LNCaP clone FGC (cell line): Measurements from ENCODE around the gene PIP4K2C.
"Not testable (repeated sequence)": the region's sequence is repeated elsewhere in the genome, so short reads cannot be mapped to it uniquely, and the experiment has no call there.

Experiments
- DNase-seq: peaks from one replicate; pipeline ENCODE4 v3.0.0-alpha.2; 2011; ENCODE audit warnings: low read depth
- H3K4me3 ChIP-seq: 2 replicates; pipeline ENCODE4 v1.5.1; 2011; ENCODE audit warnings: mild to moderate bottlenecking, low read depth, low read length, control low read depth
- TF ChIP-seq, protein P1 (sequence below): IDR thresholded peaks from 2 replicates; pipeline ENCODE4 v1.5.1; 2012; ENCODE audit warnings: mild to moderate bottlenecking; ENCODE audit not compliant: control insufficient read depth, insufficient read depth; ENCODE audit errors: extremely low read depth

The PIP4K2C gene

DNA sequence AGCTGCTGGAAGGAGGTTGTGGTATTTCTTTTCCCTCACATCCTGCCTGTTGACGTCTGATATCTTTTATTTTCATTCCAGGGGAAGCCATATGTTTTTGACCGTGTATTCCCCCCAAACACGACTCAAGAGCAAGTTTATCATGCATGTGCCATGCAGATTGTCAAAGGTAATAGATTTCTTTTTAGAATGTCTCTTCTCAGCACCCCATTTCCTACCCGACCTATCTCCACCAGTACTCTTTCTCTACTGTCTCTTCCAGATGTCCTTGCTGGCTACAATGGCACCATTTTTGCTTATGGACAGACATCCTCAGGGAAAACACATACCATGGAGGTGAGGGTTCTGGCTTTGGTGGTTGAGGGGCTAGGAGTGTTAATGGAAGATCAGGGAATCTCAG, 27.6 kb upstream of the PIP4K2C start:
- TF ChIP-seq, protein P1, sequence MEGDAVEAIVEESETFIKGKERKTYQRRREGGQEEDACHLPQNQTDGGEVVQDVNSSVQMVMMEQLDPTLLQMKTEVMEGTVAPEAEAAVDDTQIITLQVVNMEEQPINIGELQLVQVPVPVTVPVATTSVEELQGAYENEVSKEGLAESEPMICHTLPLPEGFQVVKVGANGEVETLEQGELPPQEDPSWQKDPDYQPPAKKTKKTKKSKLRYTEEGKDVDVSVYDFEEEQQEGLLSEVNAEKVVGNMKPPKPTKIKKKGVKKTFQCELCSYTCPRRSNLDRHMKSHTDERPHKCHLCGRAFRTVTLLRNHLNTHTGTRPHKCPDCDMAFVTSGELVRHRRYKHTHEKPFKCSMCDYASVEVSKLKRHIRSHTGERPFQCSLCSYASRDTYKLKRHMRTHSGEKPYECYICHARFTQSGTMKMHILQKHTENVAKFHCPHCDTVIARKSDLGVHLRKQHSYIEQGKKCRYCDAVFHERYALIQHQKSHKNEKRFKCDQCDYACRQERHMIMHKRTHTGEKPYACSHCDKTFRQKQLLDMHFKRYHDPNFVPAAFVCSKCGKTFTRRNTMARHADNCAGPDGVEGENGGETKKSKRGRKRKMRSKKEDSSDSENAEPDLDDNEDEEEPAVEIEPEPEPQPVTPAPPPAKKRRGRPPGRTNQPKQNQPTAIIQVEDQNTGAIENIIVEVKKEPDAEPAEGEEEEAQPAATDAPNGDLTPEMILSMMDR: no peak

DNA sequence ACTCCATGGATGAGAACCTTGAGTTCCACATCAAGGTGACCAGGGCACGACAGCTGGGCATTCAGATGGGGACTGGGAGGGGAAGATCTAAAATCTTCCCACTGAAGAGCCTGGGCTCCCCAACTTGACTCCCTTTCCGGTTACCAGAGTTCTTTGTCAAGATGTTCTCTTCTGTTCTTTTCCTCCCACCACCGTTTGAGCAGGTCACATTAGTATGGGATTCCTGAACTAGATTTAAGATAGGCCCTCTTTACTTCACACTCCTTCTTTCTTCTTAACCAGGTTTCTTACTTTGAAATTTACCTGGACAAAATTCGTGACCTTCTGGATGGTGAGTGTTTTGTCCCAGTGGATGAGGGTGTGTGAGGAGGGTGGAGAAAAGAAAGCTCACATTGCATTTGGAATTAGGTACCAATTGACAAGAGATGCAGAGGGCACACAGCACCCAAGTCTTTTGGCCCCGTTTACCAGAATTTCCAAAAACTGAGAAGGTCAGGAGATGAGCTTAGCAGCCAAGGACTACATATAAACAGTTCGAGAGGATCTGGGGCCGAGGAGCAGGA, 26.7 kb upstream of the PIP4K2C start:
- H3K4me3 ChIP-seq: no peak overlapping the region
- DNase-seq: no peak
- TF ChIP-seq, protein P1: no peak

More for the DNA sequence above, 27.6 kb upstream of the PIP4K2C start:
- no peak overlapping the region for H3K4me3 ChIP-seq
- DNase-seq: no peak

DNA sequence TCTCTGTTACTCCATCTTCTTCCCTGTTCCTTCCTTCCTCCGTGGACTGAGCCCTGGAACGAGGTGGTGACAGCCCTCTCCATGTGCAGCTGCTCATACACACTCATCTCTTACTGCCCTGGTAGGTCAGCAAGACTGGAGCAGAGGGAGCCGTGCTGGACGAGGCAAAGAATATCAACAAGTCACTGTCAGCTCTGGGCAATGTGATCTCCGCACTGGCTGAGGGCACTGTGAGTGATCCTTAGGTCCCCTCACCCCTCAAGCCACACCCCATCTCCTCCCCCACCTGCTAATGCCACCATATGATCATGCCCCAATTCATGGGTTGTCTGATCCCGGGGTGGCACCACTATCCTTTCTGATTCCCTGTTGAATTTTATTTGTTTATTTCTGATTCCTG, 22.2 kb upstream of the PIP4K2C start:
- H3K4me3 ChIP-seq: no peak overlapping the region
- no peak for DNase-seq
- TF ChIP-seq, protein P1: no peak

DNA sequence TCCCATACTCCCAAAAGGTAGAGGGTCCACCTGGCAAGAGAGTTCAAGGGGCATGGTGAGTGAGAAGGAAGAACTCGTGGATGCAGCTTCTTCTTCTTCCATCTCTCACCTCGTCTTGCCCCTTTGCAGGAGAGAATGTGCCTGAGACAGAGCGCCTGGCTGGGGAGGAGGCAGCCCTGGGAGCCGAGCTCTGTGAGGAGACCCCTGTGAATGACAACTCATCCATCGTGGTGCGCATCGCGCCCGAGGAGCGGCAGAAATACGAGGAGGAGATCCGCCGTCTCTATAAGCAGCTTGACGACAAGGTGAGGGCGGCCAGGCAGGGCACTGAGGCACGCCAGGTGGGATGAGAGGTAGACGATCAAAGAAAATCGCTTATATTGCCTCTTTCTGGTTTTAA, 21.1 kb upstream of the PIP4K2C start:
- no peak overlapping the region for H3K4me3 ChIP-seq
- TF ChIP-seq, protein P1: no peak
- no peak for DNase-seq

DNA sequence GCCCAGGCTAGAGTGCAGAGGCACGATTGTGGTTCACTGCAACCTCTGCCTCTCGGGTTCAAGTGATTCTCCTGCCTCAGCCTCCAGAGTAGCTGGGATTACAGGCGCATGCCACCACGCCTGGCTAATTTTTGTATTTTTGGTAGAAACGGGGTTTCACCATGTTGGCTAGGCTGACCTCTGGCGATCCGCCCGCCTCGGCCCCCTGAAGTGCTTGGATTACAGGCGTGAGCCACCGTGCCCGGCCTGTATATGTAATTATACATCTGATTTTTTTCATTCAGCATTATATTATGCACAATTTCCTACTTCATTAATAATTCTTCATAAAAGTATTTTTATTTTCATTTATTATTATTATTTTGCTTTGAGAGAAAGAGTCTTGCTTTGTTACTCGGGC, 20.6 kb upstream of the PIP4K2C start:
- not testable (repeated sequence) for H3K4me3 ChIP-seq, DNase-seq

DNA sequence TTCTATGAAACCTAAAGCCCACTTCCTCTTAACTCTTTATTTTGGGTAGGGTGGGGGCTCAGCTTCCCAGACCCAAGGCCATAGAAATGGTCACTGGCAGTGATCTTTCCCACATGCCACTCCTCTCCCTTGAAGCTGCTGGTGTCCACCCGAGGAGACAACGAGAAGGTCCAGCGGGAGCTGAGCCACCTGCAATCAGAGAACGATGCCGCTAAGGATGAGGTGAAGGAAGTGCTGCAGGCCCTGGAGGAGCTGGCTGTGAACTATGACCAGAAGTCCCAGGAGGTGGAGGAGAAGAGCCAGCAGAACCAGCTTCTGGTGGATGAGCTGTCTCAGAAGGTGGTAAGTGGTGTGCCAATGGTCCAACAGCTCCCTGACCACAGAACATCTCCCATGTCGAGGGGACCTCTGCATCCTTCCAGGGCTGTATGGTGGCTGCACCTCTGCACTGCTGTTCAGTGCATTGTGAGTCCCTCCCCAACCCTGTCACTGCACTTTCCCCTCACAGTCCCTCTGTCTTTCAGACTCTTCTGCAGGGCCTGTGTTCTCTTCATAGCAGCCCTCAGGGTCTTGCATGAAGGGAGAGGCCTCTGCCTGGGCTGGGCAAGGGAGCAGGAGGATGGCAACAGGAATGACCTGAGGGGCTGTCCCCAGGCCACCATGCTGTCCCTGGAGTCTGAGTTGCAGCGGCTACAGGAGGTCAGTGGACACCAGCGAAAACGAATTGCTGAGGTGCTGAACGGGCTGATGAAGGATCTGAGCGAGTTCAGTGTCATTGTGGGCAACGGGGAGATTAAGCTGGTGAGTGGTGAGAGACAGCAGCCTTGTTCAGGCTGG, 18.8 kb upstream of the PIP4K2C start:
- TF ChIP-seq, protein P1: no peak
- DNase-seq: no peak
- no peak overlapping the region for H3K4me3 ChIP-seq

DNA sequence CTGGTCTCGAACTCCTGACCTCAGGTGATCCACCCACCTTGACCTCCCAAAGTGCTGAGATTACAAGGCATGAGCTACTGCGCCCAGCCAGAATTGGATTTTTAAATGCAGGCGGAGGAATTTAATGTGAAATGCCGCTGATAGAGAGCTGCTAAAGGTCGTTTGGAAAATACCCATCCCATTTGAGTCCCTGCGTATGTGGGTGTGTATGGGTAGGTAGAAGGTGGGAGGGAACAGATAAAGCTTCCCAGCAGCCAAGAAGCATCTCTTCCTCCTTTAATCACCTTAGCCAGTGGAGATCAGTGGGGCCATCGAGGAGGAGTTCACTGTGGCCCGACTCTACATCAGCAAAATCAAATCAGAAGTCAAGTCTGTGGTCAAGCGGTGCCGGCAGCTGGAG, 16.2 kb upstream of the PIP4K2C start:
- no peak for DNase-seq
- TF ChIP-seq, protein P1: no peak
- no peak overlapping the region for H3K4me3 ChIP-seq
